HG02885 (cell line): ENCODE data around the gene TIGD3.

Source experiments
- ATAC-seq: cut with Tn5 transposase; IDR thresholded peaks from one replicate; pipeline ENCODE4 v1.9.1; 2021; ENCODE audit warnings: mild to moderate bottlenecking; ENCODE audit not compliant: unreplicated experiment, poor library complexity

The TIGD3 gene

GRCh38 chr11:65363770-65364169, 9.2 kb downstream of the TIGD3 start:
- no peak for ATAC-seq

- ATAC-seq = no peak
Observed at GRCh38 chr11:65366340-65366773, 11.8 kb downstream of the TIGD3 start.

- ATAC-seq = no peak
Observed at GRCh38 chr11:65370659-65371049, 16.1 kb downstream of the TIGD3 start.

- no peak for ATAC-seq
Observed at GRCh38 chr11:65373839-65374580, 19.5 kb downstream of the TIGD3 start.

GRCh38 chr11:65375012-65375411, 20.5 kb downstream of the TIGD3 start:
- ATAC-seq = no peak

- ATAC-seq = no peak
Observed at GRCh38 chr11:65376138-65376713, 21.7 kb downstream of the TIGD3 start.

- ATAC-seq = no peak
Observed at GRCh38 chr11:65377036-65377435, 22.5 kb downstream of the TIGD3 start.

GRCh38 chr11:65377777-65378176, 23.2 kb downstream of the TIGD3 start:
- no peak for ATAC-seq

GRCh38 chr11:65378208-65378927, 23.8 kb downstream of the TIGD3 start:
- ATAC-seq = no peak

GRCh38 chr11:65378928-65379638, 24.5 kb downstream of the TIGD3 start:
- no peak for ATAC-seq

GRCh38 chr11:65379698-65380459, 25.3 kb downstream of the TIGD3 start:
- ATAC-seq = no peak

GRCh38 chr11:65380460-65381119, 26.0 kb downstream of the TIGD3 start:
- ATAC-seq = no peak

GRCh38 chr11:65381716-65382032, 27.1 kb downstream of the TIGD3 start:
- peak; percentile 4 for ATAC-seq

GRCh38 chr11:65382033-65382803, 27.7 kb downstream of the TIGD3 start, which contains the start of gene SLC25A45:
TSS of gene SLC25A45 (minus strand) at chr11:65382646. CDS start at chr11:65381951, 695 bp downstream.
- ATAC-seq = peak; percentile 58

- ATAC-seq = no peak
Observed at GRCh38 chr11:65382804-65383368, 28.3 kb downstream of the TIGD3 start.

GRCh38 chr11:65383778-65384177, 29.2 kb downstream of the TIGD3 start:
- no peak for ATAC-seq

- no peak for ATAC-seq
Observed at GRCh38 chr11:65384301-65384889, 29.8 kb downstream of the TIGD3 start.
